GM12878 (cell line): Measurements from ENCODE around the gene FAM114A2. TPM values are rescaled to one million over a fixed set of nuclear protein-coding genes. Genes with fewer than 3 reads are reported as not detected.

Source experiments
- ATAC-seq: fragments of 200-7000 bp; cut with Tn5 transposase; 3 replicates; pipeline ENCODE4 v1.9.1; 2020; ENCODE audit warnings: mild to moderate bottlenecking, moderate library complexity
- BruUV-seq: library from RNA; stranded (reverse); fragments of 400-500 nt; replicated peaks from 2 replicates; lab custom pipeline; 2021; lab: Mats Ljungman, UMichigan
- CTCF ChIA-PET: fragments of 300-600 bp; sonication (Branson Sonifier 250); formaldehyde crosslinking; extraction: SDS; loops from one replicate; lab custom pipeline; 2021; ENCODE audit warnings: inconsistent platforms; lab: Yijun Ruan, JAX
- POLR2A ChIA-PET: fragments of 350-600 bp; formaldehyde crosslinking; extraction: SDS; loops from one replicate; lab custom pipeline; 2021; ENCODE audit warnings: inconsistent platforms; lab: Charles Lee
- RAD21 ChIA-PET: fragments of 300-600 bp; sonication (Branson Sonifier 250); formaldehyde crosslinking; loops from one replicate; lab custom pipeline; 2023; ENCODE audit warnings: antibody characterized with exemption; ENCODE audit not compliant: unreplicated experiment; lab: Charles Lee
- SMC1A ChIA-PET: fragments of 300-600 bp; sonication (Branson Sonifier 250); formaldehyde crosslinking; loops from one replicate; lab custom pipeline; 2023; ENCODE audit not compliant: unreplicated experiment, uncharacterized antibody; lab: Charles Lee
- DNase-seq: peaks from one replicate; pipeline ENCODE4 v3.0.0-alpha.2; 2011; ENCODE audit warnings: low read depth, low spot score
- FAIRE-seq: peaks from 3 replicates; lab custom pipeline; 2011; peaks lifted over from hg19 to GRCh38; lab: Jason Lieb, UNC
- H2AFZ ChIP-seq: 2 replicates; pipeline ENCODE4 v1.6.0; 2011; ENCODE audit warnings: low read depth, low read length, control low read depth; ENCODE audit not compliant: control insufficient read depth
- H3K27ac ChIP-seq: 2 replicates; pipeline ENCODE4 v1.5.1; 2011; ENCODE audit warnings: control low read depth; ENCODE audit not compliant: control insufficient read depth, insufficient read depth
- H3K27me3 ChIP-seq, 2 experiments: replicated peaks in 1 of 2; 2 replicates each; pipeline versions ENCODE4 v1.6.0 to v1.6.1; 2011; ENCODE audit warnings: low read length in 1 of 2; ENCODE audit not compliant: control insufficient read depth in 2 of 2, insufficient read depth in 2 of 2
- H3K36me3 ChIP-seq, 2 experiments: 2 replicates each; pipeline ENCODE4 v1.5.1; 2011; ENCODE audit warnings: low read length in 1 of 2; ENCODE audit not compliant: control insufficient read depth in 2 of 2, insufficient read depth in 2 of 2
- H3K4me1 ChIP-seq: 2 replicates; pipeline ENCODE4 v1.6.1; 2011; ENCODE audit warnings: mild to moderate bottlenecking, low read length, moderate library complexity, mixed read lengths; ENCODE audit not compliant: control insufficient read depth, insufficient read depth
- H3K4me2 ChIP-seq: 2 replicates; pipeline ENCODE4 v1.6.0; 2011; ENCODE audit warnings: control low read depth; ENCODE audit not compliant: control insufficient read depth, insufficient read depth
- H3K4me3 ChIP-seq: fragments of 200-600 bp; sonication (generic); 2 replicates; pipeline ENCODE4 v1.5.1; 2016
- H3K79me2 ChIP-seq: 2 replicates; pipeline ENCODE4 v1.6.0; 2011; ENCODE audit warnings: low read length; ENCODE audit not compliant: control insufficient read depth, insufficient read depth
- H3K9ac ChIP-seq: 2 replicates; pipeline ENCODE4 v1.8.0; 2011; ENCODE audit warnings: low read length, control low read depth, mixed read lengths; ENCODE audit not compliant: control insufficient read depth, insufficient read depth
- H3K9me3 ChIP-seq: replicated peaks from 3 replicates; pipeline ENCODE4 v1.5.1; 2011; ENCODE audit warnings: mild to moderate bottlenecking, low read length; ENCODE audit not compliant: control insufficient read depth, insufficient read depth
- H4K20me1 ChIP-seq: 2 replicates; pipeline ENCODE4 v1.6.0; 2011; ENCODE audit not compliant: control insufficient read depth, insufficient read depth
- CBFB ChIP-seq: IDR thresholded peaks from 2 replicates; pipeline ENCODE4 v1.6.1; 2016; ENCODE audit warnings: antibody characterized with exemption, low read depth
- CREB1 ChIP-seq: IDR thresholded peaks from 2 replicates; pipeline ENCODE4 v1.6.1; 2012; ENCODE audit warnings: low read depth, mild to moderate bottlenecking, inconsistent platforms
- CREM ChIP-seq: IDR thresholded peaks from 2 replicates; pipeline ENCODE4 v1.6.1; 2014; ENCODE audit warnings: antibody characterized with exemption, low read depth
- ELK1 ChIP-seq: IDR thresholded peaks from 2 replicates; pipeline ENCODE4 v1.6.1; 2012; ENCODE audit warnings: low read depth, low read length, improper control_type of control experiment
- FOXK2 ChIP-seq: fragments of 450-650 bp; IDR thresholded peaks from 2 replicates; pipeline ENCODE4 v1.6.1; 2017; ENCODE audit warnings: mild to moderate bottlenecking, moderate library complexity
- GATAD2B ChIP-seq: fragments of 450-650 bp; conservative IDR thresholded peaks from 2 replicates; pipeline ENCODE4 v1.6.1; 2017; ENCODE audit warnings: low read depth, mild to moderate bottlenecking, moderate library complexity
- IKZF1 ChIP-seq: fragments of 450-650 bp; conservative IDR thresholded peaks from 2 replicates; pipeline ENCODE4 v1.6.1; 2017; ENCODE audit warnings: antibody characterized with exemption, mild to moderate bottlenecking
- NFIC ChIP-seq: IDR thresholded peaks from 2 replicates; pipeline ENCODE4 v1.6.1; 2012; ENCODE audit warnings: low read depth, mild to moderate bottlenecking, inconsistent platforms, low read length, moderate library complexity
- NR2C1 ChIP-seq: fragments of 450-650 bp; IDR thresholded peaks from 2 replicates; pipeline ENCODE4 v1.6.1; 2017; ENCODE audit warnings: antibody characterized with exemption, mild to moderate bottlenecking, moderate library complexity
- RUNX3 ChIP-seq: IDR thresholded peaks from 2 replicates; pipeline ENCODE4 v1.6.1; 2012; ENCODE audit warnings: low read length, inconsistent platforms
- SMC3 ChIP-seq: IDR thresholded peaks from 2 replicates; pipeline ENCODE4 v1.6.1; 2011; ENCODE audit warnings: low read length, improper control_type of control experiment, borderline replicate concordance
- USF1 ChIP-seq: IDR thresholded peaks from 2 replicates; pipeline ENCODE4 v1.6.1; 2011; ENCODE audit warnings: borderline replicate concordance, low read depth, mild to moderate bottlenecking, moderate library complexity, mixed read lengths, low read length; ENCODE audit not compliant: insufficient read depth; ENCODE audit errors: extremely low read length
- ZBTB33 ChIP-seq: fragments of 450-650 bp; IDR thresholded peaks from 2 replicates; pipeline ENCODE4 v1.6.1; 2017; ENCODE audit warnings: mild to moderate bottlenecking
- WGBS: methylation state at CpG from one replicate; pipeline ENCODE4 v1.1.6; 2016; ENCODE audit warnings: low lambda C conversion rate; ENCODE audit not compliant: insufficient replicate concordance, insufficient coverage; ENCODE audit errors: missing lambda C conversion rate; 5-methylcytosine and 5-hydroxymethylcytosine counted together
- in situ Hi-C: fragments of 300-500 bp; cut with MboI; formaldehyde crosslinking; loops from 9 replicates; pipeline ENCODE4 v1.14.3; 2018; ENCODE audit warnings: mixed read lengths
- intact Hi-C: fragments of 100-400 bp; cut with micrococcal nuclease; formaldehyde crosslinking; loops from one replicate; pipeline ENCODE4 v1.14.2; 2022; ENCODE audit not compliant: unreplicated experiment
- polyA plus RNA-seq, 11 experiments: library from polyadenylated mRNA; depleted of rRNA in 4 of 11; unstranded in 6 of 11; stranded (reverse) in 5 of 11; fragments of >200 nt; fragmentation: Nextera tagmentation in 4 of 11; fragmentation: Illumina TruSeq in 1 of 11; extraction: Ambion mirVana in 4 of 11; extraction: Trizol in 1 of 11; gene quantifications; 1 replicate in 1 of 11; 2 replicates in 10 of 11; pipeline versions ENCODE4 v1.2.1 to v1.2.3, GENCODE V29; 2011 to 2016; ENCODE audit warnings: inconsistent platforms in 2 of 11, missing spikeins in 2 of 11, low read depth in 1 of 11
- total RNA-seq, 4 experiments: library from RNA; depleted of rRNA in 3 of 4; stranded (reverse); fragments of >200 nt in 3 of 4; fragmentation: Illumina TruSeq in 1 of 4; extraction: Trizol in 1 of 4; gene quantifications; 2 replicates each; pipeline versions ENCODE4 v1.2.1 to v1.2.3, GENCODE V29; 2013 to 2021

Gene FAM114A2
- total and polyA plus RNA-seq, 10 of the 15 experiments (the other 5 are each of a cell fraction or from before 2014, with no cell fraction given): 16.8 to 32.8 (median 24.3) TPM

GRCh38 chr5:154059039-154059430 lies 20.3 kb upstream of the FAM114A2 start:
- Histone ChIP-seq H2AFZ (no peak overlapping the region; the same call in 1 of the 2 replicates), H3K27me3 (no peaks in the 10 kb centered on the region), H3K9me3 (no peaks in the 10 kb centered on the region), H3K79me2 (no peaks in the 10 kb centered on the region), H3K36me3 (no peaks in the 10 kb centered on the region), H4K20me1 (no peaks in the 10 kb centered on the region), H3K9ac (no peak overlapping the region), H3K4me3 (no peak overlapping the region), H3K4me1 (peaks cover 23% of the 10 kb centered on the region), H3K27ac (peak overlapping the region; percentile 52), H3K4me2 (peak overlapping the region; percentile 76)
- 35% methylated on average over 6 of the region's 6 CpGs for whole genome bisulfite sequencing
- FAIRE-seq: no peak
- ATAC-seq: peak; percentile 66
- ChIA-PET POLR2A (interaction anchor here (0.6 to 0.8 kb wide), 2 partner anchors 9 to 10 kb away, joined by 3 to 4 read pairs; no protein-coding TSS in a partner anchor), SMC1A (interaction anchor here (0.9 to 2.7 kb wide), 14 partner anchors 9 to 708 kb away, joined by 3 to 17 read pairs (median 4); partner anchors contain the start of genes FAM114A2 and MFAP3), RAD21 (interaction anchor here (0.5 to 3.5 kb wide), 4 partner anchors 10 to 554 kb away, joined by 3 to 20 read pairs (median 7); no protein-coding TSS in a partner anchor), CTCF (interaction anchor here (0.6 to 3.6 kb wide), 9 partner anchors 14 to 346 kb away, joined by 3 to 25 read pairs (median 7); no protein-coding TSS in a partner anchor)
- BruUV-seq: no TSS peak
- TF ChIP-seq ZBTB33 (no peak), CREB1 (no peak), CBFB (no peak), CREM (no peak), ELK1 (no peak), GATAD2B (0 out of 2 replicates have a peak, but pooled peaks have one; percentile 0), USF1 (no peak), SMC3 (no peak), FOXK2 (no peak), IKZF1 (peak; percentile 8; the same call in 1 of the 2 replicates), RUNX3 (peak; percentile 32), NR2C1 (peak; percentile 25; the same call in 1 of the 2 replicates), NFIC (no peak)
- no peak for DNase-seq
- intact Hi-C loops: no loop called here
- in situ Hi-C loops: no loop called here
